Measurements from ENCODE around the gene LMNTD1. TPM values are rescaled to one million over a fixed set of nuclear protein-coding genes. Genes with fewer than 3 reads are reported as not detected.
A peak's percentile ranks its signal among the peaks of the same experiment; 100 is the strongest.

Gene LMNTD1
- total and polyA plus RNA-seq, 2 of the 4 experiments (the other 2 are of a cell fraction) = 1.5 to 4.3 TPM

GRCh38 chr12:25583545-25583944 is 30.5 kb upstream of the LMNTD1 start:
- H4K5ac ChIP-seq (ENCODE audit: low read depth, low read length) = no peak overlapping the region
- BruUV-seq (replicated peaks) = no TSS peak
- TF ChIP-seq RAD21 (IDR thresholded peaks at IDR 0.05; ENCODE audit: low read length) = peak; percentile 38; the same call in 1 of the 2 replicates
- TF ChIP-seq SMC3 (IDR thresholded peaks at IDR 0.05; ENCODE audit: low read depth, low read length) = 0 out of 2 replicates have a peak, but pooled peaks have one; percentile 5
- peak; percentile 36 for TF ChIP-seq CTCF (conservative IDR thresholded peaks at IDR 0.05; ENCODE audit: low read depth, low read length)
- no peak for TF ChIP-seq BHLHE40 (IDR thresholded peaks at IDR 0.05; ENCODE audit: low read depth, low read length)
- H3K9ac ChIP-seq (ENCODE audit: low read depth, low read length) = no peak overlapping the region
- no peak overlapping the region for H4K8ac ChIP-seq (ENCODE audit: low read depth in 2 of 2, low read length in 2 of 2)
- H3K27me3 ChIP-seq (ENCODE audit: control insufficient read depth, insufficient read depth, low read length) = no peaks in the 10 kb centered on the region
- intact Hi-C loops (cut with micrococcal nuclease) = no loop called here
- H2BK15ac ChIP-seq (ENCODE audit: low read depth, low read length) = 0 out of 3 replicates have a peak overlapping the region, but pooled peaks have one; percentile 21
- DNase-seq (peak; percentile 19), ATAC-seq (ENCODE audit: low read depth) (no peak)
- no peaks in the 10 kb centered on the region for H3K9me1 ChIP-seq (ENCODE audit: insufficient read depth, low read length)
- no peak overlapping the region for H3K18ac ChIP-seq (ENCODE audit: low read depth, low read length)
- H3K9me3 ChIP-seq (ENCODE audit: control insufficient read depth, insufficient read depth, low read length) = peaks cover 4% of the 10 kb centered on the region
- H3K23ac ChIP-seq (ENCODE audit: low read depth, low read length) = no peak overlapping the region
- no peak overlapping the region for H2BK20ac ChIP-seq (ENCODE audit: low read depth, low read length)
- no peak overlapping the region for H3K27ac ChIP-seq (ENCODE audit: insufficient read depth, low read length)
- H2BK5ac ChIP-seq (ENCODE audit: low read depth, low read length, poor library complexity, severe bottlenecking) = no peak overlapping the region
- no peaks in the 10 kb centered on the region for H3K36me3 ChIP-seq (ENCODE audit: control insufficient read depth, insufficient read depth, low read length)
- no peak overlapping the region for H3K4me2 ChIP-seq (ENCODE audit: low read depth, low read length)
- H3K79me1 ChIP-seq (ENCODE audit: low read depth in 1 of 2, low read length in 2 of 2) = no peaks in the 10 kb centered on the region
- 0 out of 2 replicates have a peak overlapping the region, but pooled peaks have one; percentile 8 for H2AK5ac ChIP-seq (ENCODE audit: low read depth, low read length)
- no peak overlapping the region for H3K4ac ChIP-seq (ENCODE audit: low read depth, low read length)
- ChIA-PET POLR2A (ENCODE audit: unreplicated experiment) (no interaction called here), CTCF (no interaction called here)
- H4K20me1 ChIP-seq (ENCODE audit: insufficient read depth, low read length) = no peaks in the 10 kb centered on the region
- no peak overlapping the region for H4K91ac ChIP-seq (ENCODE audit: insufficient read depth, low read depth, low read length)
- H3K56ac ChIP-seq (ENCODE audit: extremely low read depth, insufficient read depth, low read length) = no peak overlapping the region
- 57% methylated on average over 1 of the region's 3 CpGs; no CpG with 5 or more reads in 1 of the 2 experiments for WGBS, 2 experiments (ENCODE audit: extremely low coverage in 2 of 2, insufficient read length in 1 of 2)
- no peak overlapping the region for H2BK120ac ChIP-seq (ENCODE audit: low read depth, low read length)
- H3K4me1 ChIP-seq (ENCODE audit: control insufficient read depth, insufficient read depth, low read length) = no peaks in the 10 kb centered on the region
- H3K4me3 ChIP-seq (ENCODE audit: insufficient read depth, low read depth, low read length) = no peak overlapping the region
- in situ Hi-C loops (cut with MboI; ENCODE audit: low sequenced_read_pairs) = no loop called here
- H3K14ac ChIP-seq (replicated peaks; ENCODE audit: low read depth, low read length) = peak overlapping the region; percentile 53; the same call in 1 of the 2 replicates
- H2AFZ ChIP-seq (replicated peaks; ENCODE audit: low read length, poor library complexity) = no peak overlapping the region
- dilution Hi-C loops (cut with HindIII; ENCODE audit: low sequenced_read_pairs, unreplicated experiment) = no loop called here
- H2AK9ac ChIP-seq (replicated peaks; ENCODE audit: low read depth, low read length, poor library complexity) = no peak overlapping the region

Data from IMR-90 (cell line).